Measurements from ENCODE around the gene MYO15A. TPM values are rescaled to one million over a fixed set of nuclear protein-coding genes. Genes with fewer than 3 reads are reported as not detected.

Gene MYO15A
- total RNA-seq, 1 experiment from 2014 or later = 0.26 TPM

DNA sequence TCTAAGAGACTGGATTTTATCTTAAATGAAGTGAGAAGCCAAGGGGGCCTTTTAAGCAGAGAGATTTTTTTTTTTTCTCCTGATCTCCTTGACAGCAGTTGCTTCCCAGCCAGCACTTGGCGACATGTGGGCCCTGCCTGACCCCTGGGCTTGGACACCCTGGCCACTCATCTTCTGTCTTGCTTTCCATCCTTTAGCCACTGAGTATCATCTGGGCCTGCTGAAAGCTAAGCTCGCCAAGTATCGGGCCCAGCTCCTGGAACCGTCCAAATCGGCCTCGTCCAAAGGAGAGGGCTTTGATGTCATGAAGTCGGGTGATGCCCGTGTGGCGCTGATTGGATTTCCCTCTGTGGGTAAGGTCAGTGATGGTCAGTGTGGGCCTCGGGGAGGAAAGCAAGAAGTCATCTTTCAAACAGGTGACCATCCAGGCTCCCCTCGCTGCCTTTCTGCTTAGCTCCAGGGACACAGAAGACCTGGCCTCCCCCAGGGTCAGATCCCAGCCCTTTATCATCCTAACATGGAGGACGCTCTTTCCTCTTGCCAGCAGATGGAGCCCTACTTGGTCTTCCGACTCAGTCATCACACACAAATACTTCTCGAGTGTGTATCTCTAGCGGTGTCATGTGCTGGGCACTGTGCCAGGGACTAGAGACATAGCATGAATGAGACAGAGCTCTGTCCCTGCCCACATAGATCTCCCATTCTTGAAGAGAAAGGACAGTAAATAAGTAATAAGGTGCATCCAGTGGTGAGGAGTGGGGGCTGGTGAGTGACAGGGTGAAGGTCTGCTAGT, 14.7 kb upstream of the MYO15A start:
- H3K27me3 ChIP-seq (ENCODE audit: low read length) = no peaks in the 10 kb centered on the region
- H3K9ac ChIP-seq (ENCODE audit: low read length) = no peak overlapping the region
- TF ChIP-seq EZH2 (IDR thresholded peaks at IDR 0.05; ENCODE audit: low read length, unreplicated experiment) (no peak), CTCF (conservative IDR thresholded peaks at IDR 0.05; ENCODE audit: low read depth, low read length) (peak; percentile 81)
- peaks cover 28% of the 10 kb centered on the region for H3K79me2 ChIP-seq (ENCODE audit: low read length)
- H3K9me3 ChIP-seq (ENCODE audit: low read length) = no peaks in the 10 kb centered on the region
- H3F3A ChIP-seq (ENCODE audit: low read length, unreplicated experiment) = no peaks in the 10 kb centered on the region
- intact Hi-C loops (cut with micrococcal nuclease) = no loop called here
- H3K4me3 ChIP-seq (ENCODE audit: low read length) = no peak overlapping the region
- no peak overlapping the region for H3K4me2 ChIP-seq (ENCODE audit: low read length)
- H3K4me1 ChIP-seq (ENCODE audit: insufficient read depth, low read length) = peaks cover 3% of the 10 kb centered on the region
- H3K27ac ChIP-seq (ENCODE audit: low read length) = no peak overlapping the region
- peaks cover 48% of the 10 kb centered on the region for H3K36me3 ChIP-seq (ENCODE audit: low read depth, low read length)
- no peak overlapping the region for H2AFZ ChIP-seq (ENCODE audit: low read length)
- no TSS peak for BruUV-seq (replicated peaks)
- H4K20me1 ChIP-seq (ENCODE audit: low read length) = no peaks in the 10 kb centered on the region
- ATAC-seq (peak; percentile 57), DNase-seq (peak; percentile 85)
- ChIA-PET POLR2A (ENCODE audit: unreplicated experiment) (no interaction called here), CTCF (no interaction called here)
- H3K9me2 ChIP-seq (replicated peaks; ENCODE audit: low read length) = no peaks in the 10 kb centered on the region

GRCh38 chr17:18094409-18094807, 14.1 kb upstream of the MYO15A start:
- ChIA-PET CTCF (no interaction called here), POLR2A (ENCODE audit: unreplicated experiment) (no interaction called here)
- Histone ChIP-seq H3K27me3 (ENCODE audit: low read length) (no peaks in the 10 kb centered on the region), H3K9me2 (replicated peaks; ENCODE audit: low read length) (no peaks in the 10 kb centered on the region), H3K9ac (ENCODE audit: low read length) (no peak overlapping the region), H4K20me1 (ENCODE audit: low read length) (no peaks in the 10 kb centered on the region), H2AFZ (ENCODE audit: low read length) (no peak overlapping the region), H3K9me3 (ENCODE audit: low read length) (no peaks in the 10 kb centered on the region), H3K36me3 (ENCODE audit: low read depth, low read length) (peaks cover 53% of the 10 kb centered on the region), H3F3A (ENCODE audit: low read length, unreplicated experiment) (no peaks in the 10 kb centered on the region), H3K4me2 (ENCODE audit: low read length) (no peak overlapping the region), H3K79me2 (ENCODE audit: low read length) (peaks cover 22% of the 10 kb centered on the region), H3K4me3 (ENCODE audit: low read length) (no peak overlapping the region), H3K4me1 (ENCODE audit: insufficient read depth, low read length) (no peaks in the 10 kb centered on the region), H3K27ac (ENCODE audit: low read length) (no peak overlapping the region)
- TF ChIP-seq CTCF (conservative IDR thresholded peaks at IDR 0.05; ENCODE audit: low read depth, low read length) (no peak), EZH2phosphoT487 (IDR thresholded peaks at IDR 0.05; ENCODE audit: borderline replicate concordance, low read length) (no peak), EZH2 (IDR thresholded peaks at IDR 0.05; ENCODE audit: low read length, unreplicated experiment) (no peak)
- BruUV-seq (replicated peaks) = no TSS peak
- intact Hi-C loops (cut with micrococcal nuclease) = no loop called here
- no peak for ATAC-seq
- no peak for DNase-seq

DNA sequence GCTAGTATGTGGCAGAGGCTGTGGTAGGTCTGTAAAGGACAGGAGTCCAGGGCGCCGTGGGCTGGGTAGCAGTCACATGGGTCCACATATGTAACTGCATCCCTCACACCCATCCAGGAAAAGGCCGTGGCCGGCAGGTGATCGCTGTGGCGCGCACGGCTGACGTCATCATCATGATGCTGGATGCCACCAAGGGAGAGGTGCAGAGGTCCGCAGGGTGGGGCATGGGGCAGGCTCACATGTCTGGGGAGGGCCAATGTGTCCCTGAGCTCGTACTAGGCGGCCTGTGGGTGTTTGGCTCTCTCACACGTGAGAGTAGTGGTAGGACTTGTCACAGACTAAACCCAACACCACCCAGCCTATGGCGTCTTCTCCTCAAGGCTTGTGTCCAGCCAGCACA, 9.0 kb upstream of the MYO15A start:
- TF ChIP-seq EZH2 (IDR thresholded peaks at IDR 0.05; ENCODE audit: low read length, unreplicated experiment) (no peak), EZH2phosphoT487 (IDR thresholded peaks at IDR 0.05; ENCODE audit: borderline replicate concordance, low read length) (no peak), CTCF (conservative IDR thresholded peaks at IDR 0.05; ENCODE audit: low read depth, low read length) (no peak)
- POLR2A ChIA-PET (ENCODE audit: unreplicated experiment) = no interaction called here
- CTCF ChIA-PET = no interaction called here
- Histone ChIP-seq H3K79me2 (ENCODE audit: low read length) (no peaks in the 10 kb centered on the region), H3K9ac (ENCODE audit: low read length) (no peak overlapping the region), H4K20me1 (ENCODE audit: low read length) (no peaks in the 10 kb centered on the region), H3K27me3 (ENCODE audit: low read length) (no peaks in the 10 kb centered on the region), H3K9me3 (ENCODE audit: low read length) (no peaks in the 10 kb centered on the region), H3K27ac (ENCODE audit: low read length) (no peak overlapping the region), H3K9me2 (replicated peaks; ENCODE audit: low read length) (no peaks in the 10 kb centered on the region), H3K4me2 (ENCODE audit: low read length) (no peak overlapping the region), H3K4me3 (ENCODE audit: low read length) (no peak overlapping the region), H3K36me3 (ENCODE audit: low read depth, low read length) (peaks cover 51% of the 10 kb centered on the region), H2AFZ (ENCODE audit: low read length) (no peak overlapping the region), H3K4me1 (ENCODE audit: insufficient read depth, low read length) (no peaks in the 10 kb centered on the region), H3F3A (ENCODE audit: low read length, unreplicated experiment) (no peaks in the 10 kb centered on the region)
- intact Hi-C loops (cut with micrococcal nuclease) = no loop called here
- BruUV-seq (replicated peaks) = no TSS peak
- ATAC-seq = no peak
- no peak for DNase-seq

All from PC-3 (cell line).